Smooth muscle cell of the pulmonary artery (primary cell): Measurements from ENCODE around the gene SPOCK3. TPM values are rescaled to one million over a fixed set of nuclear protein-coding genes. Genes with fewer than 3 reads are reported as not detected.

Experiments
- total RNA-seq: library from RNA; depleted of rRNA; stranded (reverse); fragments of >200 nt; gene quantifications from 2 replicates; pipeline ENCODE4 v1.2.3, GENCODE V29; 2014

SPOCK3 gene
- total RNA-seq: 0.65 and 4.1 TPM in 2 replicates

DNA sequence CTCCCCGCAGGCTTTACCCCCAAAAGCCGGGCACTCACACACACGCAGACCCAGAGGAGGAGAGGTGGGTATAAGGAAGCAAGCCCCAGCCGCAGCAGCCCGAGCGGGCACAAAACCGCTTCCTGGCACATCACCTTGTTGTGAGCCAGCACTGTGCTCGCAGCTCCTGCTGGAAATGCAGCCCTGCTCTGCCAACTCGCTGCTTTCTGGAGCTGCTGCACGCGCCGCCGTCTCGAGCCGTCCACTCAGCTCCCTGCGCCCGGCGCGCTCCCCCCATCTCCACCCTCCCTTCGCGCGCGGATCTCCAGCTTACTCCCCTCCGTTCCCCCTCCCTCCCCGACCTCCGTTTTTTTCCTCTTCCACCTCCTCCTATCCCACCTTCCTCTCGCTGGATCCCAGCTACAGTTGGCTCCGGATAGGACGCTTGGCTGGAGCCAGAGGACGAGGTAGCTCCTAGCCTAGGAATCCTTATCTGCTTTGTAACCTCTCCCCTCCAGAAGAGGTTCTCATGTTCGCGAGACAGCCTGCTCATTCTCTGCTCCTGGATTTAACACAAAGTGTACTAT lies at the start of gene SPOCK3:
TSS of gene SPOCK3 (minus strand) at position 179 of the 566 bp plus-strand sequence.

